ENCODE measurements around the gene CCDC167. TPM values are rescaled to one million over a fixed set of nuclear protein-coding genes. Genes with fewer than 3 reads are reported as not detected.

CCDC167 gene
- total and polyA plus RNA-seq, 2 donors (not counting 1 experiment from before 2014, with no cell fraction given) = 11.1 to 60.1 TPM

DNA sequence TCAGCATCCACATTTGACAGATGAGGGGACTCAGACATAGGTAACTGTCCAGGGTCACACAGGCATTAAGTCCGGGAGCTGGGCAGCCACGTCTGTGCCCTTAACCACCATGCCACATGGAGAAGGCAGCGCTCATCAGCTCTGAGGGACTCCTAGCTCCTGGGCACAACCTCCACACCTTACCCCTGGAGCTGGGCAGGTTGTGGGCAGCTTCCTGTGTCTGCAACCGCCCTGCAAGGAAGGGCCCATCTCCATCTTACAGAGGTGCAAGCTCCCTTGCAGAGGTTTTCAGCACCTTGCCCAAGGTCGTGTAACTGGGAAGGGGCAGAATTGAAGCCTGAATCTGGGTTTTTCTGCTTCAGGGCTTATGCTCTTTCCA, 7.9 kb downstream of the CCDC167 start:
- WGBS (ENCODE audit: insufficient coverage) = 81% methylated on average over 5 of the region's 5 CpGs
- DNase-seq (no peak), ATAC-seq (ENCODE audit: low read depth) (no peak)
- Histone ChIP-seq H3K36me3 (replicated peaks in 1 of 2; ENCODE audit: control extremely low read depth in 1 of 2, control insufficient read depth in 1 of 2, extremely low read depth in 1 of 2, insufficient read depth in 2 of 2, low read length in 1 of 2) (no peaks in the 10 kb centered on the region), H3K27ac (ENCODE audit: low read length in 2 of 2) (no peak overlapping the region), H3K9ac (ENCODE audit: low read length) (no peak overlapping the region), H3K4me3 (ENCODE audit: control extremely low read depth in 1 of 5, extremely low read depth in 1 of 5, insufficient read depth in 1 of 5, low read depth in 2 of 5, low read length in 4 of 5) (no peak overlapping the region), H3K4me1 (ENCODE audit: control insufficient read depth in 2 of 2, insufficient read depth in 2 of 2, low read length in 2 of 2) (peaks cover 3 to 29% of the 10 kb centered on the region in 2 donors), H3K4me2 (replicated peaks; ENCODE audit: low read depth, low read length, poor library complexity, severe bottlenecking) (no peak overlapping the region), H2AFZ (ENCODE audit: insufficient read depth, low read depth, low read length, poor library complexity, severe bottlenecking) (no peak overlapping the region), H3K27me3 (replicated peaks in 1 of 4; ENCODE audit: control extremely low read depth in 1 of 4, control insufficient read depth in 3 of 4, insufficient read depth in 4 of 4, low read length in 3 of 4) (no peaks in the 10 kb centered on the region), H3K79me2 (ENCODE audit: control insufficient read depth, insufficient read depth, low read length) (peaks cover 50% of the 10 kb centered on the region), H3K9me3 (ENCODE audit: control extremely low read depth in 1 of 3, control insufficient read depth in 2 of 3, insufficient read depth in 1 of 3, low read length in 2 of 3) (no peaks in the 10 kb centered on the region), H4K20me1 (ENCODE audit: control insufficient read depth, insufficient read depth, low read length, poor library complexity, severe bottlenecking) (no peaks in the 10 kb centered on the region)
- Mint-ChIP-seq H3K27ac (peak overlapping the region; percentile 26), H3K9me3 (ENCODE audit: insufficient read depth) (no peaks in the 10 kb centered on the region), H3K27me3 (no peaks in the 10 kb centered on the region), H3K4me3 (no peak overlapping the region), H3K4me1 (peaks cover 26% of the 10 kb centered on the region)
- intact Hi-C loops (cut with micrococcal nuclease) = no loop called here
- ChIA-PET CTCF (interaction anchor here (1.1 to 2.0 kb wide), 3 partner anchors 12 to 200 kb away, joined by 3 to 9 read pairs (median 6); no protein-coding TSS in a partner anchor), POLR2A (interaction anchor here (1.3 kb wide), 1 partner anchor 10 kb away, joined by 3 read pairs; no protein-coding TSS in a partner anchor)
- TF ChIP-seq, protein P1, sequence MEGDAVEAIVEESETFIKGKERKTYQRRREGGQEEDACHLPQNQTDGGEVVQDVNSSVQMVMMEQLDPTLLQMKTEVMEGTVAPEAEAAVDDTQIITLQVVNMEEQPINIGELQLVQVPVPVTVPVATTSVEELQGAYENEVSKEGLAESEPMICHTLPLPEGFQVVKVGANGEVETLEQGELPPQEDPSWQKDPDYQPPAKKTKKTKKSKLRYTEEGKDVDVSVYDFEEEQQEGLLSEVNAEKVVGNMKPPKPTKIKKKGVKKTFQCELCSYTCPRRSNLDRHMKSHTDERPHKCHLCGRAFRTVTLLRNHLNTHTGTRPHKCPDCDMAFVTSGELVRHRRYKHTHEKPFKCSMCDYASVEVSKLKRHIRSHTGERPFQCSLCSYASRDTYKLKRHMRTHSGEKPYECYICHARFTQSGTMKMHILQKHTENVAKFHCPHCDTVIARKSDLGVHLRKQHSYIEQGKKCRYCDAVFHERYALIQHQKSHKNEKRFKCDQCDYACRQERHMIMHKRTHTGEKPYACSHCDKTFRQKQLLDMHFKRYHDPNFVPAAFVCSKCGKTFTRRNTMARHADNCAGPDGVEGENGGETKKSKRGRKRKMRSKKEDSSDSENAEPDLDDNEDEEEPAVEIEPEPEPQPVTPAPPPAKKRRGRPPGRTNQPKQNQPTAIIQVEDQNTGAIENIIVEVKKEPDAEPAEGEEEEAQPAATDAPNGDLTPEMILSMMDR (IDR thresholded peaks at IDR 0.05) = no peak
- TF ChIP-seq EZH2 (IDR thresholded peaks at IDR 0.05; ENCODE audit: borderline replicate concordance, insufficient read depth, low read depth, low read length, poor library complexity, severe bottlenecking) = no peak

DNA sequence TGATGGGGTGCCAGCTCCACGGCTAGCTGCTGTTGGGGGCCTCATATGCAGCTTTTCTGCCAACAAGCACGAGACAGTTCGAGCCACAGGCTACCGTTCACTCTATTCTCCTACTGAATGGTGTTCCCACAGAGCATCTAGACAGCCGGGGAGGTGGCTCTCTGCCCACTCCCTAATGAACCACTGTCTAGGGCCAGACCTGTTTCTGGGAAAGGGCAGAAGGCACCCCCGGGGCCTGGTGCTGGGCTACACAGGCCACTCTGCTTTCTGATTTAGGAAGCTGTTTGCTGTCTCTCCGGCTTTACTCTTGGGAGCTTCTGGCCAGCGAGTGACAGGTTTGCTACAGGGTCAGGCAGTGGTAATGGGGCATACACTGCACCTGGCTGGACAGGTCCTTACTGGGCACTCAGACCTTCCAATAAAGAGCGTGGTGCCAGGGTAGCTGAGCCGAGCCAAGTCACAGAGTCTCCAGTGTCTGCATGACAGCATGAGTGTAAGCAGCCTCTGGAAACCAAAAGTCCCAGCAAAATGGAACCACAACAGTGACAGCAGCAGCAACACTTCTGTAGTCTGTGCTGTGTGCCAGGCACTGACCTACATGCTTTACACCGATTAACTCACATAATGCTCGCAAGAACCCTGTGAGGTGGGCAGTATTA, 8.4 kb downstream of the CCDC167 start:
- H3K36me3 ChIP-seq (replicated peaks in 1 of 2; ENCODE audit: control extremely low read depth in 1 of 2, control insufficient read depth in 1 of 2, extremely low read depth in 1 of 2, insufficient read depth in 2 of 2, low read length in 1 of 2) = no peaks in the 10 kb centered on the region
- H3K4me2 ChIP-seq (replicated peaks; ENCODE audit: low read depth, low read length, poor library complexity, severe bottlenecking) = no peak overlapping the region
- TF ChIP-seq, protein P1 (IDR thresholded peaks at IDR 0.05) = no peak
- TF ChIP-seq EZH2 (IDR thresholded peaks at IDR 0.05; ENCODE audit: borderline replicate concordance, insufficient read depth, low read depth, low read length, poor library complexity, severe bottlenecking) = no peak
- ATAC-seq (ENCODE audit: low read depth) (no peak), DNase-seq (no peak)
- ChIA-PET POLR2A (no interaction called here), CTCF (interaction anchor here (0.8 to 2.0 kb wide), 5 partner anchors 9 to 1080 kb away, joined by 3 to 9 read pairs (median 3); partner anchors contain the start of gene CCDC167)
- Mint-ChIP-seq H3K4me1 (peaks cover 24% of the 10 kb centered on the region), H3K27me3 (no peaks in the 10 kb centered on the region), H3K9me3 (ENCODE audit: insufficient read depth) (no peaks in the 10 kb centered on the region), H3K27ac (peak overlapping the region; percentile 26), H3K4me3 (no peak overlapping the region)
- intact Hi-C loops (cut with micrococcal nuclease) = no loop called here
- no peak overlapping the region for H3K27ac ChIP-seq (ENCODE audit: low read length in 2 of 2)
- WGBS (ENCODE audit: insufficient coverage) = 93% methylated on average over 11 of the region's 12 CpGs
- no peaks in the 10 kb centered on the region for H3K27me3 ChIP-seq (replicated peaks in 1 of 4; ENCODE audit: control extremely low read depth in 1 of 4, control insufficient read depth in 3 of 4, insufficient read depth in 4 of 4, low read length in 3 of 4)
- no peaks in the 10 kb centered on the region for H3K9me3 ChIP-seq (ENCODE audit: control extremely low read depth in 1 of 3, control insufficient read depth in 2 of 3, insufficient read depth in 1 of 3, low read length in 2 of 3)
- H3K4me3 ChIP-seq (ENCODE audit: control extremely low read depth in 1 of 5, extremely low read depth in 1 of 5, insufficient read depth in 1 of 5, low read depth in 2 of 5, low read length in 4 of 5) = no peak overlapping the region
- no peaks in the 10 kb centered on the region for H4K20me1 ChIP-seq (ENCODE audit: control insufficient read depth, insufficient read depth, low read length, poor library complexity, severe bottlenecking)
- peaks cover 45% of the 10 kb centered on the region for H3K79me2 ChIP-seq (ENCODE audit: control insufficient read depth, insufficient read depth, low read length)
- no peak overlapping the region for H2AFZ ChIP-seq (ENCODE audit: insufficient read depth, low read depth, low read length, poor library complexity, severe bottlenecking)
- H3K9ac ChIP-seq (ENCODE audit: low read length) = no peak overlapping the region
- peaks cover 3 to 27% of the 10 kb centered on the region in 2 donors for H3K4me1 ChIP-seq (ENCODE audit: control insufficient read depth in 2 of 2, insufficient read depth in 2 of 2, low read length in 2 of 2)

Data from B cell (primary cell).